IPS-18c (cell line): ENCODE data around the gene ADARB2.

Experiments used
- H3K4me3 ChIP-seq: 2 replicates; pipeline ENCODE4 v1.7.0; 2013; ENCODE audit warnings: low read depth, mild to moderate bottlenecking, low read length, moderate library complexity; ENCODE audit not compliant: insufficient read depth
- H3K9me3 ChIP-seq: one replicate; pipeline ENCODE4 v1.6.1; 2013; ENCODE audit warnings: mild to moderate bottlenecking, low read length, moderate library complexity; ENCODE audit not compliant: control insufficient read depth, insufficient read depth

The ADARB2 gene

GRCh38 chr10:1410032-1410431, 327.3 kb downstream of the ADARB2 start:
- Histone ChIP-seq H3K9me3 (no peaks in the 10 kb centered on the region), H3K4me3 (no peak overlapping the region)

DNA sequence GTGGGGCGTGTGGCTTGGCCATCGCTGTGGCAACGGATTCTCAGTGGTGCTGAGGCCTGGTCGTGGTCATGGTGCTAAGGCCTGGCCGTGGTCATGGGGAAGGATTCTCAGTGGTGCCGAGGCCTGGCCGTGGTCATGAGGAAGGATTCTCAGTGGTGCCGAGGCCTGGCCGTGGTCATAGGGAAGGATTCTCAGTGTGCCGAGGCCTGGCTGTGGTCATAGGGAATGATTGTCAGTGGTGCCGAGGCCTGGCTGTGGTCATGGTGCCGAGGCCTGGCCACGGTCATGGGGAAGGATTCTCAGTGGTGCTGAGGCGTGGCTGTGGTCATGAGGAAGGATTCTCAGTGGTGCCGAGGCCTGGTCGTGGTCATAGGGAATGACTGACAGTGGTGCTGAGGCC, 327.9 kb downstream of the ADARB2 start:
- H3K9me3 ChIP-seq = no peaks in the 10 kb centered on the region
- no peak overlapping the region for H3K4me3 ChIP-seq

- no peak overlapping the region for H3K4me3 ChIP-seq
- no peaks in the 10 kb centered on the region for H3K9me3 ChIP-seq
These were observed 328.5 kb downstream of the ADARB2 start for GRCh38 chr10:1408651-1409367.

DNA sequence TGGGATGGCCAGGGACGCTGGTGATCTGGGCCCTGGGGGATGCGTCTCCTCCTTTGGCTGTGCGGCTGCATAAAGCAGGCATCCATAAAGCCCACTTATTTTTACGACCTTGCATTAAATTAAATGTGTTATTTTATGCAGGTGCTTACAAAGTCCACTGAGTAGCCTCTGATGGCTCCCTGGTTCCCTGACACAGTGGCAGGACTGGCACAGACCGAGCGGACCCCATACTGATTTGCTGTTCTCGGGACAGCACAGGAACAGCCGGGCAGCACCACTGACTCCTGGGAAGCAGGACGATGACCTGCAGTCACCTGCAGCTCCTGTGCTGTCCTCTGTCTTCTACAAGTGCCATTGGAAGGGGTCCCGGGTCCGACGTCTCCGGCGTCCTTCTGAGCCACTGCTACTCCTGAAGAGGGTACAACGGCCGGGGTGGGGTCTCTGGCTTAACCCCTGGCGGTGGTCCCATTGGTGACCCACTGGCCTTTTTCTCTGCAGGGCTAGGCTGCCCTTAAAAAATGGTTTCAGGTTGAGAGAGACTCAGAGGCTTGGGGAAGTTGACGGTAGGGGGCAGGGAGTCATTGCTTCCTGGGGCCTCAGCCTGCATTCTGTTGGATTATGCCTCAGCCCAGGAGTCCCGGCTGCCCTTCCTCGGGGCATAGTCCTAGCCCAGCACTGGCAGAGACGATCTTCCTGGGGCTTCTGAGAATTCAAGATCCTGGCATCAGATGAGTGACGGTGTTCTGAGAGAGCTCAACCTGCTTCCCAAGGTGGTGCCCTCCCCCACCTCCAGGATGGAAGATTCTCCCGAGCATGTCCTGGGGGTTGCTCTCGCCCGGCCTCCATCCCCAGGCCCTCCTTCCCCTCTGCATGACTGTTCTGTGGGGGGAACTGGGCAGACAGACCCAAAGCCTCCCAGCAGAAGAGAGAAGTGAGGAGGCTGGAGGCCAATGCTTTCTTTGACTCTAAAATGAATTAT, 330.1 kb downstream of the ADARB2 start:
- no peak overlapping the region for H3K4me3 ChIP-seq
- no peaks in the 10 kb centered on the region for H3K9me3 ChIP-seq

DNA sequence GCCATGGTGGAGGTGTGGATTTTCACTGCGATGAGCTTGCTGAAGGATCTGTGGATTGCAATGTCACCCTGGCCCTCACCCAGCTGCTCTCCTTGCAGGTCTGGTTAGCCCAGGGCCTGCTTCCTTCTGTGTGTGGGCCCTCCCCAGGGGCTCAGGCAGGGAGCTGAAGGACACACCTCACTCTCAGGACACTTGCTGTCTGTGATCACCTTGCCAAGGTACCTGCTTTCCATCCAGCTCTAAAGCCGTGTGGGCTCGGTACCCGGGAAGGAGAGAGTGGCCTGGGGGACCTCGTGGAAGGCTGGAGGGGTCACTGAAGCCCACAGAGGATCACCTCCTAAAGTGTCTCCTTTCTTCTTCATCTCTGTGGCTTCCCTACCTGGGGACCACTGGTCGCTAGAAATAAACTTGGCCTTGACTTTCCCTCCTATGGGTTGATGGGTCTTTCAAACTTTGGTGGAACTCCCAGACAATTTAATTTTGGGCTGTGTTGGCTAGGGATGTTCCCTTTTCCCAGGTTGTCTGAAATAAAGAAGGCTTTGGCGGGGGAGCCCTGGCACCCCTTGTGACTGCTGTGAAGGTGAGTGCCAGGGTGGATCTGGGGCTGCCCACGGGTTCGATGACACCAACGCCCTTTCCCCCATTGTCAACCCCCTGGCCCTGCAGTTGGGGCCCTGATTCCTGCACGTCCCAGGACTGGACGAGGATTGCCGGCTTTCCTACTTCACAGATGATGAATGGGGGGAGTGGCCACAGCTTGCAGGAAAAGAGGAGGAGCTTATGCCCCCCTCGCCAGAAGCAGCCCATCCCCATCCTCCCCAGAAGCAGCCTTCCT, 331.0 kb downstream of the ADARB2 start:
- Histone ChIP-seq H3K4me3 (no peak overlapping the region), H3K9me3 (no peaks in the 10 kb centered on the region)

DNA sequence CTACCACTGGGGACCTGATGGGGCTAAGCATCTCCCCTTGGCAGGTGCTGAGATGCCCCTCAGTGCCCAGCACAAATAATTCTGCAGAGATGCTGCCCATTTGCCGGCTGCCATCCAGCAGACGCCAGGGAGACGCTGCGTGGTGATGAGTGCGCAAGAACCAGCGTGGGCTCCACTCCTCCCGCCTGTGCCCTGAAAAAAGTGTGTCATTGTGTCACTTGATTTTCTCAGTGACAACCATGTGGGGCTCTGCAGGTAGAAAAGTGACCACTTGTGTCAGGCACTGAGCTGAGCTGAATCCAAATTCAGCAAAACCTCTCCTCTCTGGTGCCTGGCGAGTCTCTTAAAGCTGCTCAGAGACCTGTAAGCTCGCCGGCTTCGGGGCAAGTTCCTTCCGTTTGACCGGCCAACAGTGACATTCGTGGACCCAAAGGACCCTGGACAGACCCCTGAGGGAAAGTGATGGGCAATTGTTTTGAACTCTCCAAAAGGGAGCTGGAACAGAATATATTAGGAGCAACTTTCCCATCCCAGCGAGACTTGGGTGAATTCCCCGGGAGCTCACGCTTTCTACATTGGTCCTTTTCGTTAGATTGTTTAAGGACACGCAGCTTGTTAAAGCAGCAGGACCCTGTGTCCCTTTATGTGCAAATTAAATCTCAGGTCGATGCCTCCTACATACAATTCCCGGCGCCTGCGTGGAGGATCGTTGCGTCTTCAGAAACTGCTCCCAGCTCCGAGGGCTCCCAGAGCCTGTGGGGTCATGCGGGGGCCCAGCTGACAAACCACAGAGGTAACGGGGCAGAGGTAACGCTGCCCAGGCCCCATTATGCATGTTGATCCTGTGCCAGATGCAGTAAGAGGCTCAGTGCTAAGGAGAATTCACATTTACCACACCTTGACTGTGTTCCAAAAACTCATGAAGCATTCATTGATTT, 332.7 kb downstream of the ADARB2 start:
- H3K4me3 ChIP-seq = no peak overlapping the region
- no peaks in the 10 kb centered on the region for H3K9me3 ChIP-seq

- H3K4me3 ChIP-seq = no peak overlapping the region
- no peaks in the 10 kb centered on the region for H3K9me3 ChIP-seq
These were observed 333.6 kb downstream of the ADARB2 start for GRCh38 chr10:1403508-1404322.

DNA sequence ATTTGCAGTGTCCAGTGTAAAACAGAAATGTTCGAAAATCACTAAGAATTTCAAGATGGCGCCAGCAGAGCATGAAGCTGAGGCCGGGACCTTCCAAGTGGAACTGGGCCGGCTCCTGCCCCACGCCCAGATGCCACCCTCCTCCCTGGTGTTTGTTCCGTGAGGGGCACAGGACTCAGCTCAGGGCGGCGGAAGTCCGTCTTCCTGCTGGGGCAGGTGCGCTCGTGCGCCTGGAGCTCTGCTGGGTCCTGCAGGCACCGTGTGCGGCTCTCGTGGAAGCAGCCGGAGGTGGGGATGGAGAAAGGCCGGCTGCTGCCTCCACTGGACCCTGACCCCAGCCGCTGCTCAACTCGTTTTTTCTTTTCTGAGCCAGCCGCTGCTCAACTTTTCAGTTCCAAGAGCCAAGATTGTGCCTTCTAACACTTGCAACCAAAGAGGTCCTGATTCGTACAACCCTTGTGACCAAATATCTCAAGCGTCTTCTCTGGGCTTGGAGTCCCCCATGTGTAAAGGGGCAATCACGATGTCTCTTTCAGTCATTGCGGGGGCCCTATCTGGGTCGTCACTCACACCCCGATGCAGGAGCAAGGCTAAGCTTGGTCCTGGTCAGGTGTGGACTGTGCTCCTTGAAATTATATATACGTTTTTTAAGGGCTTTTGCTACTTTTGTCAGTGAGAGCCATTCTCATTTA, 334.4 kb downstream of the ADARB2 start:
- no peak overlapping the region for H3K4me3 ChIP-seq
- H3K9me3 ChIP-seq = no peaks in the 10 kb centered on the region

DNA sequence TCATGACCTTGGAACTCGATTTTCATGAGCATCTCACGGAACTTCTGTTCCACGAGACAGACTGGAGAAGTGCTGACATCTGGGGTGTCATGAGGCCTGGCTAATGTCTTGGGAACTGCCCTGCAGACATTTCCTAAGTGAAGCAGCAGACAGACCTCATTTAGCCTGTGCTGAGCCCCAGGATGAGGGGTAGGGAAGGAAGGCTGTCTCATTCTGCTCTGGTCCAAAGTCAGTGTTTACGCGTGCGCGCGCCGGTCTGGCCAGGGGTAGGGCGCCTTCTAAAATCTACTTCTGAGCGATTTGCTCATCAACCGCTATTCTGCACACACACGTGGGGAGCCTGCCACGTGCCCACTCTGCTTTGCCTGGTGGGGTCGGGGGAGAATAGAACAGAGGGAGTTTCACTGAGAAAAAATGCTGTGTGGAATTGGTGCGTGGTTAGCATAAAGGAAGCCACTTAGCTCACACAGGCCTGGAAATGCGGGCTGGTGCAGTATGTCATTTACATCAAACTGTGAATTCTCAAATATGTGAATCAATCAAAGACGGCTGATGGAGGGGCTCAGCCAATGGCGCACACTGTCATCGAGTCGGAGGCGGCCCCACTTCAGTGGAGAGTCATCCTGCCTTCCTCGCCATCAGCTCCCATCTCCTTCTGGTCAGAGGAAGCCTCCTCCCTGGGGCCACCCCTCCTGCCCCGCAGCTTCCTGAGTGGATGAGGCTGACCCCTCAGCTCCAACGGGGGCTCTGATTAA, 335.1 kb downstream of the ADARB2 start:
- Histone ChIP-seq H3K4me3 (no peak overlapping the region), H3K9me3 (no peaks in the 10 kb centered on the region)

GRCh38 chr10:1401071-1401965, 336.0 kb downstream of the ADARB2 start:
- Histone ChIP-seq H3K4me3 (no peak overlapping the region), H3K9me3 (no peaks in the 10 kb centered on the region)

GRCh38 chr10:1400101-1401070, 336.9 kb downstream of the ADARB2 start:
- H3K4me3 ChIP-seq = no peak overlapping the region
- H3K9me3 ChIP-seq = no peaks in the 10 kb centered on the region

DNA sequence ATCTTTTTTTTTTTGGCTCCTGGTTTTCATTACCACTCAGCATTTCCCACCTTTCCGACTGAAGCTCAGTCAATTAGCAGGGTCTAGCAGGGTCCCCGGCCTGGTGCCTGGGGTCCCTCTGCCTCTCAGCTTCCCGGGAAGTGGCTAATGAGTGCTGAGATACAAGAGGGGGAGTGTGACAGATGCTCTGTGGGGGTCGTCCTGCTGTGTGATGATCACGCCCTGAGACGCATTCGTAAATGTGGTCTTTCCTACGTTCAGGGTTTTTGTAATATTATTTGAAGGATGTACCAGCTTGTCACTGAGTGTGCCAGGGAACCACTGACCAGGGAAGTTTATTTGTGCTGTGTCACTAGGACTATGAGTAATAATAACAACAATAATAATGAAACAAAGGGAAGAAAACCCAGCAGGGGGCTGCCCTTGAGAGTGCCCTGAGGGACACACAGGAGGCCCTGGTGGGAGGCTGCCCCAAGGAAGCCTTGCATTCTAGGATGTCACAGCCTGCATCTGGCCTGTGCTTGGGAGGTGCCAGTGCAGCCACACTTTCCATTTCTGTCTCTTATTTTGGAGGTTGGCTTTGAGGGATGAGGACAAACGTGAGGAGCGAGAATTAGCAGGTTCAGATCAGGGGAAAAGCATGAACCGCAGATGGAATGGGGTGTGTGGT, 337.8 kb downstream of the ADARB2 start:
- H3K4me3 ChIP-seq = no peak overlapping the region
- H3K9me3 ChIP-seq = no peaks in the 10 kb centered on the region
